ENCODE data around the gene FBXO47. TPM values are rescaled to one million over a fixed set of nuclear protein-coding genes. Genes with fewer than 3 reads are reported as not detected.
"Not testable (repeated sequence)": the region's sequence is repeated elsewhere in the genome, so short reads cannot be mapped to it uniquely, and the experiment has no call there.

FBXO47 gene
- polyA plus RNA-seq, 2 donors: not detected

DNA sequence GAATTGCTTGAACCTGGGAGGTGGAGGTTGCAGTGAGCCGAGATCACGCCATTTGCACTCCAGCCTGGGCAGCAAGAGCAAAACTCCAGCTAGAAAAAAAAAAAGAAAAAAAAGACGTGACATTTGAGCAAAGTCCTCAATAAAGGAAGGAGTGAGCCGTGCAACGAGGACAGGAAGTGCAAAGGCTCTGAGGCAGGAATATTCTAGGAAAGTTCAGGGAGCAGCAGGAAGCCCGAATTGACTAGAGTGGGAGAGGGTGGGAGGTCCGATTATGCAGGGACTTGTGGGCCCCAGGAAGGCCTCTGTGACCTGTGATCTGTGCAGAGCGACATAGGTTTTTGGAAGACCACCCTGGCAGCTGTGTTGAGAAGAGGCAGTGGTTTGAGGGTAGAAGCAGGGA lies 50.4 kb downstream of the FBXO47 start:
- H3K36me3 ChIP-seq (ENCODE audit: control insufficient read depth in 2 of 2, insufficient read depth in 2 of 2, low read length in 1 of 2): peaks cover 8 to 55% of the 10 kb centered on the region in 2 donors
- 77 to 83% methylated on average over 8 of the region's 8 CpGs for WGBS, 2 donors
- H3K27me3 ChIP-seq (ENCODE audit: control insufficient read depth in 1 of 2, insufficient read depth in 2 of 2, low read length in 2 of 2): no peaks in the 10 kb centered on the region

GRCh38 chr17:38915639-38915995 lies 51.6 kb downstream of the FBXO47 start:
- Histone ChIP-seq H3K27ac (ENCODE audit: low read depth in 2 of 2, low read length in 1 of 2) (peak overlapping the region in 1 of 2 donors; percentile 42), H3K36me3 (ENCODE audit: control insufficient read depth in 2 of 2, insufficient read depth in 2 of 2, low read length in 1 of 2) (peaks cover 8 to 62% of the 10 kb centered on the region in 2 donors)
- WGBS, 2 donors: 80 to 91% methylated on average over 7 of the region's 7 CpGs

More for the DNA sequence above, 50.4 kb downstream of the FBXO47 start:
- peak overlapping the region in 1 of 2 donors; percentile 54 for H3K27ac ChIP-seq (ENCODE audit: low read depth in 2 of 2, low read length in 1 of 2)
- no peak overlapping the region for H3K4me3 ChIP-seq (ENCODE audit: low read depth in 1 of 2, low read length in 2 of 2)
- no peaks in the 10 kb centered on the region for H3K9me3 ChIP-seq (ENCODE audit: control insufficient read depth in 2 of 2, insufficient read depth in 1 of 2, low read depth in 1 of 2, low read length in 1 of 2)
- H3K4me1 ChIP-seq (ENCODE audit: control insufficient read depth in 2 of 2, insufficient read depth in 2 of 2, low read length in 1 of 2): peaks cover 5 to 6% of the 10 kb centered on the region in 2 donors

GRCh38 chr17:38914741-38915638 lies 52.2 kb downstream of the FBXO47 start:
- Histone ChIP-seq H3K27me3 (ENCODE audit: control insufficient read depth in 1 of 2, insufficient read depth in 2 of 2, low read length in 2 of 2) (no peaks in the 10 kb centered on the region), H3K4me3 (ENCODE audit: low read depth in 1 of 2, low read length in 2 of 2) (no peak overlapping the region), H3K4me1 (ENCODE audit: control insufficient read depth in 2 of 2, insufficient read depth in 2 of 2, low read length in 1 of 2) (peaks cover 5 to 9% of the 10 kb centered on the region in 2 donors), H3K36me3 (ENCODE audit: control insufficient read depth in 2 of 2, insufficient read depth in 2 of 2, low read length in 1 of 2) (peaks cover 8 to 58% of the 10 kb centered on the region in 2 donors), H3K27ac (ENCODE audit: low read depth in 2 of 2, low read length in 1 of 2) (peak overlapping the region in 1 of 2 donors; percentile 42), H3K9me3 (ENCODE audit: control insufficient read depth in 2 of 2, insufficient read depth in 1 of 2, low read depth in 1 of 2, low read length in 1 of 2) (no peaks in the 10 kb centered on the region)
- WGBS, 2 donors: 78 to 85% methylated on average over 20 of the region's 20 CpGs

More at GRCh38 chr17:38915639-38915995, 51.6 kb downstream of the FBXO47 start:
- Histone ChIP-seq H3K4me3 (ENCODE audit: low read depth in 1 of 2, low read length in 2 of 2) (no peak overlapping the region), H3K9me3 (ENCODE audit: control insufficient read depth in 2 of 2, insufficient read depth in 1 of 2, low read depth in 1 of 2, low read length in 1 of 2) (no peaks in the 10 kb centered on the region), H3K27me3 (ENCODE audit: control insufficient read depth in 1 of 2, insufficient read depth in 2 of 2, low read length in 2 of 2) (no peaks in the 10 kb centered on the region), H3K4me1 (ENCODE audit: control insufficient read depth in 2 of 2, insufficient read depth in 2 of 2, low read length in 1 of 2) (peaks cover 5 to 9% of the 10 kb centered on the region in 2 donors)

DNA sequence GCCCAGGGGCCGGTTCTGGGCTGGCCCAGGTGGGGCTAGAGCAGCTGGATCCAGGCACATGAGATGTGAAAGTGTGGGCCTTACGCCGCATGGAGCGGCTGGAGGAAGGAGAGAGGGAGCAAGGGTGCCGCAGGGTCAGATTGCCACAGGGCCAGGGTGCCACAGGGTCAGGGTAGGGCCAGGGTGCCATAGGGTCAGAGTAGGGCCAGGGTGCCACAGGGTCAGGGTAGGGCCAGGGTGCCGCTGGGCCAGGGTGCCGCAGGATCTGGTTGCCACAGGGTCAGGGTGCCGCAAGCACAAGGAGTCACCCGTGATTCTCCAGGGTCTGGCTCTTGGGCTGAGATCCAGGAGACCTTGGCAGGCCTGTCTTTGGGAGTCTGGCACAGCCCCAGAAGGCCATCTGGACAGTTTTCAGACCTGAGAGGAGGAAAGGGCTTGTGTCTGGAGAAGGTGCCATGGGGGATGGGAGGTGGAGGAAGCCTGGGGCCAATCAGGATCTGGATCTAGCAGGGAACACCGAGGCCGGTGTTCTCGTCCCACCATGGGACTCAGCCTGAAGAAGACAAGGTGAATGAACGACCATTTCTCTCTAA lies 54.9 kb downstream of the FBXO47 start:
- Histone ChIP-seq H3K27ac (ENCODE audit: low read depth in 2 of 2, low read length in 1 of 2) (peak overlapping the region in 1 of 2 donors; percentile 56), H3K4me3 (ENCODE audit: low read depth in 1 of 2, low read length in 2 of 2) (no peak overlapping the region), H3K27me3 (ENCODE audit: control insufficient read depth in 1 of 2, insufficient read depth in 2 of 2, low read length in 2 of 2) (no peaks in the 10 kb centered on the region), H3K36me3 (ENCODE audit: control insufficient read depth in 2 of 2, insufficient read depth in 2 of 2, low read length in 1 of 2) (peaks cover 8 to 42% of the 10 kb centered on the region in 2 donors), H3K4me1 (ENCODE audit: control insufficient read depth in 2 of 2, insufficient read depth in 2 of 2, low read length in 1 of 2) (peaks cover 10 to 19% of the 10 kb centered on the region in 2 donors), H3K9me3 (ENCODE audit: control insufficient read depth in 2 of 2, insufficient read depth in 1 of 2, low read depth in 1 of 2, low read length in 1 of 2) (no peaks in the 10 kb centered on the region)
- 63 to 73% methylated on average over 13 of the region's 13 CpGs for WGBS, 2 donors

DNA sequence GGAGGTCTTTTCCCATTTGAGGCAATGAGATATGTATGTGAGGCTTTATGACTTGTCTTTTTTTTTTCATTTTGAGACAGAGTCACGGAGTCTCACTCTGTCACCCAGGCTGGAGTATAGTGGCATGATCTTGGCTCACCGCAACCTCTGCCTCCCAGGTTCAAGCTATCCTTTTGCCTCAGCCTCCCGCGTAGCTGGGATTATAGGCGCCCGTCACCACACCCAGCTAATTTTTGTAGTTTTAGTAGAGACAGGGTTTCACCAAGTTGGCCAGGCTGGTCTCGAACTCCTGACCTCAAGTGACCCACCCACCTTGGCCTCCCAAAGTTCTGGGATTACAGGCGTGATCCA lies 55.5 kb downstream of the FBXO47 start:
- not testable (repeated sequence) for H3K4me3 ChIP-seq (ENCODE audit: low read depth in 1 of 2, low read length in 2 of 2); H3K27me3 ChIP-seq (ENCODE audit: control insufficient read depth in 1 of 2, insufficient read depth in 2 of 2, low read length in 2 of 2); H3K9me3 ChIP-seq (ENCODE audit: control insufficient read depth in 2 of 2, insufficient read depth in 1 of 2, low read depth in 1 of 2, low read length in 1 of 2); H3K27ac ChIP-seq (ENCODE audit: low read depth in 2 of 2, low read length in 1 of 2)
- Histone ChIP-seq H3K36me3 (ENCODE audit: control insufficient read depth in 2 of 2, insufficient read depth in 2 of 2, low read length in 1 of 2) (peaks cover 8 to 42% of the 10 kb centered on the region in 2 donors), H3K4me1 (ENCODE audit: control insufficient read depth in 2 of 2, insufficient read depth in 2 of 2, low read length in 1 of 2) (peaks cover 10 to 19% of the 10 kb centered on the region in 2 donors)
- 92 to 95% methylated on average over 8 of the region's 8 CpGs for WGBS, 2 donors

- Histone ChIP-seq H3K4me3 (ENCODE audit: low read depth in 1 of 2, low read length in 2 of 2) (no peak overlapping the region), H3K36me3 (ENCODE audit: control insufficient read depth in 2 of 2, insufficient read depth in 2 of 2, low read length in 1 of 2) (peaks cover 8 to 44% of the 10 kb centered on the region in 2 donors), H3K4me1 (ENCODE audit: control insufficient read depth in 2 of 2, insufficient read depth in 2 of 2, low read length in 1 of 2) (peaks cover 10 to 21% of the 10 kb centered on the region in 2 donors), H3K9me3 (ENCODE audit: control insufficient read depth in 2 of 2, insufficient read depth in 1 of 2, low read depth in 1 of 2, low read length in 1 of 2) (no peaks in the 10 kb centered on the region), H3K27me3 (ENCODE audit: control insufficient read depth in 1 of 2, insufficient read depth in 2 of 2, low read length in 2 of 2) (no peaks in the 10 kb centered on the region), H3K27ac (ENCODE audit: low read depth in 2 of 2, low read length in 1 of 2) (no peak overlapping the region)
- WGBS, 2 donors: 87% methylated on average over 10 of the region's 10 CpGs
These were observed 56.0 kb downstream of the FBXO47 start for GRCh38 chr17:38911081-38911730.

DNA sequence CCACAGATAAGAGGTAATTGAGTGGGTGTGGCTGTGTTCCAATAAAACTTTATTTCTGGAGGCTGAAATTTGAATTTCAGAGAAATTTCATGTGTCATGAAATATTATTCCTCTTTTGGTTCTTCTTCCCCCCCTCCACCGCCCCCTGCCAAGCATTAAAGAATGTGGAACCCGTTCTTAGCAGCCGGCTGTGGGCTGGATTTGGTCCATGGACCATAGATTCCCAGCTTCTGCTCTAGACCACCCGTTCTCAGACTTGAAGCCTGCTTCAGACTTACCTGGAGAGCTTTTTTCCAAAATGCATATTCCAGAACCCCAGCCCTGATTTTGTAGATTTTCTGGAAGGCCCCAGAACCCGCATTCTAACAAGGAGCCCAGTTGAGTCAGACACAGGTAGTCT lies 56.9 kb downstream of the FBXO47 start:
- Histone ChIP-seq H3K4me3 (ENCODE audit: low read depth in 1 of 2, low read length in 2 of 2) (no peak overlapping the region), H3K4me1 (ENCODE audit: control insufficient read depth in 2 of 2, insufficient read depth in 2 of 2, low read length in 1 of 2) (peaks cover 10 to 21% of the 10 kb centered on the region in 2 donors), H3K36me3 (ENCODE audit: control insufficient read depth in 2 of 2, insufficient read depth in 2 of 2, low read length in 1 of 2) (peaks cover 4 to 36% of the 10 kb centered on the region in 2 donors), H3K27me3 (ENCODE audit: control insufficient read depth in 1 of 2, insufficient read depth in 2 of 2, low read length in 2 of 2) (no peaks in the 10 kb centered on the region), H3K27ac (ENCODE audit: low read depth in 2 of 2, low read length in 1 of 2) (no peak overlapping the region), H3K9me3 (ENCODE audit: control insufficient read depth in 2 of 2, insufficient read depth in 1 of 2, low read depth in 1 of 2, low read length in 1 of 2) (no peaks in the 10 kb centered on the region)
- 77 to 95% methylated on average over 5 of the region's 5 CpGs for WGBS, 2 donors

DNA sequence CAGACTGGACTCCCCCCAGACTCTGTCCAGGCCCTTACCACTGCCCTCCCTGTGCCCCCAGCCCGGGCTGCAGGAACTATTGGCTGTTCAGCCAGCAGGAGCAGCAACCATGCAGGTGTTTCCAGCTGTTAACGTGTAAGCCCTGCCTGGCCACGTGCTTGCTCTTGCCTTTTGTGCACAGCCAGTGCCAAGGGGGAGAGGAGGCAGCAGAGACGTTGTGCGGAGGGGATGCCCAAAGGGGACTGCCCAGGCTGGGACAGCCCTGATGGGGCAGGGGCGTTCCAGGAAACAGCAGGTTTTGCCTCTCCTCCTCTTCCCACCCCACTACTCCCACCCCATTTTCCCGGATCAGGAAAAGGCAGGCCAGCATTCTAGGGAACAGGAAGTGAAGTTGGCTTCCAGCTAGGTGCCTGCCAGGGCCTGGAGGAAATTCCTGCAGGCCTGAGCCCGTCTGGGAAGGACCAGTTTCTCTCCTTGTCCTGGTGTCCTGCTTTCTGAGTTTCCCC lies 58.5 kb downstream of the FBXO47 start:
- Histone ChIP-seq H3K9me3 (ENCODE audit: control insufficient read depth in 2 of 2, insufficient read depth in 1 of 2, low read depth in 1 of 2, low read length in 1 of 2) (no peaks in the 10 kb centered on the region), H3K4me1 (ENCODE audit: control insufficient read depth in 2 of 2, insufficient read depth in 2 of 2, low read length in 1 of 2) (peaks cover 10 to 21% of the 10 kb centered on the region in 2 donors), H3K27ac (ENCODE audit: low read depth in 2 of 2, low read length in 1 of 2) (peak overlapping the region; percentile 57 to 68), H3K27me3 (ENCODE audit: control insufficient read depth in 1 of 2, insufficient read depth in 2 of 2, low read length in 2 of 2) (no peaks in the 10 kb centered on the region), H3K36me3 (ENCODE audit: control insufficient read depth in 2 of 2, insufficient read depth in 2 of 2, low read length in 1 of 2) (peaks cover 0 to 22% of the 10 kb centered on the region in 2 donors), H3K4me3 (ENCODE audit: low read depth in 1 of 2, low read length in 2 of 2) (peak overlapping the region in 1 of 2 donors; percentile 17)
- 26 to 29% methylated on average over 8 of the region's 8 CpGs for WGBS, 2 donors

DNA sequence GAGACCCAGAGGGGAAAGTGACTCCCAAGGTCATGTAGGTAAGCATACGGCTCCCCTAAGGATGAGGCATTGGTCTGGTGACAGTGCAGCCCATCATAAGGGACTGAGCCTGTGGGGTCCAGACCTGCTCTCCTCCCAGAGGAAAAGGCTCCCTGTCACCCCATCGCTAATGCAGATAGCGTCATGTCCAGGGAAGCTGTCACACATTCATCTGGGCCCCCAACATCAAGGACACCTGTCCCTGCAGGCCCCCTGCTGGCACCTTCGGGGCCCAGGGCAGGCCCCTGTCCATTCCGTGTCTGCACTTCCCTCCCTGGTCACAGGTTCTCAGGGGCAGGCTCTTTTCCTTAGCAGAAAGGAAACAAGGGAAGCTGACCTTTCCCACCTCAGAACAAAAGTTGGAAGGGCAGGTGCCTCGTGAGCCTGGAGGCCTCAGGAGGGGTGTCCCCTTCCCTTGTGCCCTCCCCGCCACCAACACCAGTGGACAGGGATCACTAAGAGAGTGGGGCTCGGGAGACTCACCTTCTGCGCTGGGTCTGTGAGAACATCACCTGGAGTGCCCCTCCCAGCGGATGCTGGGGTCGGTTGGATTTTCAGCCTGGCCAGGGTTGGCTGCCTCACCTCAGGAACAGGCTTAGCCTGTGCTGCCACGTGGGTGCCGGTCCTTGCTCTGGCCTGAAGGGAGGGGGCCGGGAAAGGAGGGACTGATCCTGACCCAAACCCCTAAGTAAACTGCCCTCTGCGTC lies 59.1 kb downstream of the FBXO47 start:
- peak overlapping the region; percentile 57 to 68 for H3K27ac ChIP-seq (ENCODE audit: low read depth in 2 of 2, low read length in 1 of 2)
- H3K4me1 ChIP-seq (ENCODE audit: control insufficient read depth in 2 of 2, insufficient read depth in 2 of 2, low read length in 1 of 2): peaks cover 10 to 21% of the 10 kb centered on the region in 2 donors
- H3K36me3 ChIP-seq (ENCODE audit: control insufficient read depth in 2 of 2, insufficient read depth in 2 of 2, low read length in 1 of 2): peaks cover 0 to 17% of the 10 kb centered on the region in 2 donors

More for the DNA sequence above, 59.1 kb downstream of the FBXO47 start:
- WGBS, 2 donors: 48 to 55% methylated on average over 15 of the region's 15 CpGs
- no peaks in the 10 kb centered on the region for H3K9me3 ChIP-seq (ENCODE audit: control insufficient read depth in 2 of 2, insufficient read depth in 1 of 2, low read depth in 1 of 2, low read length in 1 of 2)
- H3K27me3 ChIP-seq (ENCODE audit: control insufficient read depth in 1 of 2, insufficient read depth in 2 of 2, low read length in 2 of 2): no peaks in the 10 kb centered on the region
- H3K4me3 ChIP-seq (ENCODE audit: low read depth in 1 of 2, low read length in 2 of 2): peak overlapping the region in 1 of 2 donors; percentile 17
